HG03139 (cell line): ENCODE results near the gene OR2S2.

Experiments used
- ATAC-seq: cut with Tn5 transposase; IDR thresholded peaks from one replicate; pipeline ENCODE4 v1.9.1; 2021; ENCODE audit not compliant: unreplicated experiment

OR2S2 gene

GRCh38 chr9:35909687-35910612 is 48.0 kb downstream of the OR2S2 start:
- no peak for ATAC-seq

GRCh38 chr9:35909274-35909673 is 48.7 kb downstream of the OR2S2 start, which contains the start of gene SPAAR:
SPAAR (plus strand) TSS chr9:35909490; CDS start chr9:35910464, 974 bp downstream.
- no peak for ATAC-seq

- ATAC-seq = no peak
Observed at GRCh38 chr9:35908504-35909125, 49.3 kb downstream of the OR2S2 start.

GRCh38 chr9:35907711-35908503 is 50.0 kb downstream of the OR2S2 start:
- ATAC-seq = no peak
